ENCODE measurements around the gene FOSB. TPM values are rescaled to one million over a fixed set of nuclear protein-coding genes. Genes with fewer than 3 reads are reported as not detected.

Gene FOSB
- total RNA-seq, 6 donors from 2014 or later = 8.8 to 152 (median 94.9) TPM; not detected in 1

- H3K36me3 ChIP-seq = no peaks in the 10 kb centered on the region
- DNase-seq (no peak), ATAC-seq (ENCODE audit: low FRiP score in 2 of 2) (no peak)
- peak overlapping the region; percentile 93 to 98 (median 96) for H3K27ac ChIP-seq
- peaks cover 25 to 48% (median 37%) of the 10 kb centered on the region in 4 donors for H3K4me1 ChIP-seq
- no peaks in the 10 kb centered on the region for H3K27me3 ChIP-seq
- TF ChIP-seq EP300 (IDR thresholded peaks at IDR 0.05) (no peak), CTCF (IDR thresholded peaks at IDR 0.05) (no peak), POLR2AphosphoS5 (IDR thresholded peaks at IDR 0.05) (no peak), POLR2A (IDR thresholded peaks at IDR 0.05) (no peak)
- H3K9me3 ChIP-seq = no peaks in the 10 kb centered on the region
- WGBS, 2 donors = 79 to 83% methylated on average over 2 of the region's 2 CpGs
- no peak overlapping the region for H3K4me3 ChIP-seq
Observed at GRCh38 chr19:45442408-45442777, 25.4 kb upstream of the FOSB start.

- 10 to 29% methylated on average over 7 to 15 of the region's 15 CpGs for WGBS, 2 donors
- ATAC-seq (ENCODE audit: low FRiP score in 2 of 2) (peak; percentile 4 to 14), DNase-seq (peak in 1 of 2 donors; percentile 87)
- H3K36me3 ChIP-seq = no peaks in the 10 kb centered on the region
- H3K27ac ChIP-seq = peak overlapping the region; percentile 93 to 98 (median 96)
- peak overlapping the region in 3 of 4 donors; percentile 42 to 51 (median 47) for H3K4me3 ChIP-seq
- H3K4me1 ChIP-seq = peaks cover 25 to 48% (median 37%) of the 10 kb centered on the region in 4 donors
- H3K9me3 ChIP-seq = no peaks in the 10 kb centered on the region
- no peaks in the 10 kb centered on the region for H3K27me3 ChIP-seq
- TF ChIP-seq CTCF (IDR thresholded peaks at IDR 0.05) (no peak), POLR2AphosphoS5 (IDR thresholded peaks at IDR 0.05) (peak; percentile 38 to 79), EP300 (IDR thresholded peaks at IDR 0.05) (peak in 1 of 4 donors; percentile 34), POLR2A (IDR thresholded peaks at IDR 0.05) (no peak)
Observed at GRCh38 chr19:45442778-45443461, 24.9 kb upstream of the FOSB start.

- peak; percentile 97 to 99 for DNase-seq
- WGBS, 2 donors = 1 to 2% methylated on average over 19 to 36 of the region's 49 CpGs
- Histone ChIP-seq H3K36me3 (no peaks in the 10 kb centered on the region), H3K27ac (peak overlapping the region; percentile 93 to 98 (median 96)), H3K4me1 (peaks cover 25 to 49% (median 38%) of the 10 kb centered on the region in 4 donors), H3K9me3 (no peaks in the 10 kb centered on the region), H3K27me3 (no peaks in the 10 kb centered on the region), H3K4me3 (peak overlapping the region; percentile 22 to 51 (median 44))
- TF ChIP-seq POLR2A (IDR thresholded peaks at IDR 0.05) (peak in 3 of 4 donors; percentile 65 to 76 (median 74)), POLR2AphosphoS5 (IDR thresholded peaks at IDR 0.05) (peak; percentile 93 to 94), CTCF (IDR thresholded peaks at IDR 0.05) (peak in 1 of 6 experiments; percentile 11), EP300 (IDR thresholded peaks at IDR 0.05) (peak in 2 of 4 donors; percentile 89 to 91)
- peak; percentile 81 to 94 for ATAC-seq (ENCODE audit: low FRiP score in 2 of 2)
Observed at GRCh38 chr19:45443462-45444317, 24.1 kb upstream of the FOSB start.

GRCh38 chr19:45444318-45445041 lies 23.3 kb upstream of the FOSB start:
- Histone ChIP-seq H3K27ac (peak overlapping the region; percentile 93 to 98 (median 96)), H3K27me3 (no peaks in the 10 kb centered on the region), H3K36me3 (no peaks in the 10 kb centered on the region), H3K9me3 (no peaks in the 10 kb centered on the region), H3K4me1 (peaks cover 23 to 51% (median 43%) of the 10 kb centered on the region in 4 donors), H3K4me3 (peak overlapping the region in 3 of 4 donors; percentile 42 to 51 (median 47))
- TF ChIP-seq POLR2AphosphoS5 (IDR thresholded peaks at IDR 0.05) (peak; percentile 75 to 76), CTCF (IDR thresholded peaks at IDR 0.05) (peak in 2 of 6 experiments; percentile 14 to 15), POLR2A (IDR thresholded peaks at IDR 0.05) (peak in 2 of 4 donors; percentile 61 to 66), EP300 (IDR thresholded peaks at IDR 0.05) (peak in 3 of 4 donors; percentile 18 to 55 (median 30))
- ATAC-seq (ENCODE audit: low FRiP score in 2 of 2) (peak; percentile 88 to 90), DNase-seq (peak; percentile 97 to 99)
- 22 to 30% methylated on average over 24 of the region's 47 CpGs for WGBS, 2 donors
